ENCODE measurements around the gene AMDHD1.

Gene AMDHD1

DNA sequence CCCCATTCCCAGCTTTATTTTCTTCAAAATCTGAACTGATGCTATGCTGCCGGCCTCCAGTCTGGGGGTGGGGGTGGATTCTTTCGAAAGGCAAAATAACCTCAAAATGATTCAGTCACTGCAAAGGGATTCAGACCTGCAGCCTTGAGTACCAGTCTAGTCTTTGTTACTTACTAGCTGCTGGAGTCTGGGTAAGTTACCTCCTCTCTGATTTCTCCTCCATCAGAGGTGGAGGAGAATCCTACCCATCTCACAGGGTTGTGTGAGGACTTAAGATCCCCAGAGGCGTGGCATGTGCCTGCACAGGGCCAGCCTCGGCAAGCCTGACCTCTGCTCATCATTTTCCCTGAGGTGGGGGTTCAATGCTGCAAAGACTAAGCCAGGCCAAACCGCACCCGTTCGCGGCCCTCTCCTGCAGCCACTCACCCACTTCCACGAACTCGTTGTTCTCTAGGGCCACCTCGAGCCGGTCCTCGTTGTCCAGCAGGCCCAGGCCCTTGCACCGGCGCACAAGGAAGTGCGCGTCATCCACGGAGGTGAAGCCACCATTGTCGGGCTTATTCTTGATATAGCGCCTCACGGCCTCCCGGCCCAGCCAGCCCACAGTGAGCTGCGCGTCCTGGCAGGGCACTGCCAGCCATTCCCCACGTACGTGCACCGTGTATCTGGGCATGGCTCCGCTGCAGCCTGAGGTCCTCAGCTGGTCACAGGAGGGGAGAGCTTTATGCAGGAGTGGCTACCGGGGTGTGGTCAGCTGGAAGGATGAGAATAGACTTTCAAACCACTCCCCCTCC is 52.3 kb downstream of the AMDHD1 start:
- DNase-seq (ENCODE audit: low read depth in 2 of 2): no peak

DNA sequence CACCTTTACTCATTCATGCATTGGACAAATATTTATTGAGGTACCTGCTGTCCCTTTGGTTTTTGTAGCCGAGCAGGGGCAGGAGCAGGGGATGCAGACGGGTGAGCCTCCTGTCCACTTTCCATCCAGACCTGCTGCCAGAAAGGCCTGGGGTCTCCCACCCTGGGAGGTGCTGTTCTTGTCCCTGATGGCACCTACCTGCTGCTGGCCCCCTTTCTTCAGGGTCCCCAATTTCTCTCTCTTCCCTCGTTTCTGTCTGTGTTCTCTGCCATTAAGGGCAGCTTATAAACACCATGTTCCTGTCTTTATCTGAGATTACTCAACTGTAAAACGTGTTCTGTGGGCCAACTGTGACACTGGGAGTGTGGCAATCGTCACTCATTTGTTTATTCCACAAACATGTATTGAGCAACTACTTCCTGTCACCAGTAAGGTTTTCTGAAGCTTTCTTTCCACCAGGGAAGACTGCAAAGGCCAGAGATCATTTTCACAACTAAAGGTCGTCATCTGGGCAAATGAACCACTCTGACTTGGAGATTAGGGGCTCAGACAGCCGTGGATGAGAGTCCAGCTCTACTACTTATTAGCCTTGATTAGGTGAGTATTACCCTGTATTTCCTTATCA is 53.0 kb downstream of the AMDHD1 start, which contains the start of gene HAL:
TSS of gene HAL (minus strand) at position 311 of the 625 bp plus-strand sequence. CDS start 434 bp downstream, outside the sequence.
- DNase-seq (ENCODE audit: low read depth in 2 of 2): no peak

DNA sequence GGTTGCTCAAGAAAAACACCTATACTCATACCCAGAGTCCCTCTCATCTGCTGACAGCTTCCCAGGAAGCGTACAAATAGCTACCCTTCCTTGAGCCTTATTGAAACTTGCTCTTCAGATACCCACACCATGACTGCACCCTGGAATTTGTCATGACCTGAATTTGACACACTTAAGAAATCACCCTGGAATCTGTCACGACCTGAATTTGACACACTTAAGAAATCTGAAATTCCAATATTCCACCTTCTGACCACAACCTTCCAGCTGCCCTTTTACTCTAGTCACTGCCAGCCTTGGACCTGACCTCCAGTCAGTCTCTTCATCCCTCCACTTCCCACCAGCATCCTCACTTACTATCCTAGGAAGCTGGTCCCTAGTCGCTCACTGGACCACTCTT is 54.1 kb downstream of the AMDHD1 start:
- DNase-seq (ENCODE audit: low read depth in 2 of 2): no peak

DNA sequence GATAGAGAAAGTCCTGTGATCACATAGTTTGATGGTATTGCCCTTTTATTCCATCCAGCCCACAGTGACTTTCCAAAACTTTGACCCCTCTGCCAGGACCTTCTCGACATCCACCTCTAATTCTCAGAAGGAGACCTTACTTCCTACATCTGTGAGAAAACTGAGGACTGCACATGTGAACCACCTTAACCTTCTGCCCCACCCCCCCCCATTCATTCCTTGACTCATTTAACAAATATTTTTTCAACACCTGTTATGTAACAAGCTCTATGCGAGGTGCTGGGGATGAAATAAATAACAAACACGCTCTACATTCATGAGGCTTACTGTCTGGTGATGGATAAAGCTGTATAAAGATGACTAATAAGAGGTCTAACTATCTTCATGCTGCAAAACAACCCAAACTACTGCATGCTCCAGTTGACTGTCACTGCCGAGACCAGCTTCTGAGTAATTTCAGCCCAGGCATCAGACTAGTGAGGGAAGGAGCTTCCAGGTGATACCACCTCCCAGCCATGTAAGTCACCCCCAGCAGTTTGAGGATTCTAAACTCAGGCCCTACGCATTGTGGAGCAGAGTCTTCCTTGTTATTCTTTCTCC is 54.9 kb downstream of the AMDHD1 start:
- DNase-seq (ENCODE audit: low read depth in 2 of 2): no peak

DNA sequence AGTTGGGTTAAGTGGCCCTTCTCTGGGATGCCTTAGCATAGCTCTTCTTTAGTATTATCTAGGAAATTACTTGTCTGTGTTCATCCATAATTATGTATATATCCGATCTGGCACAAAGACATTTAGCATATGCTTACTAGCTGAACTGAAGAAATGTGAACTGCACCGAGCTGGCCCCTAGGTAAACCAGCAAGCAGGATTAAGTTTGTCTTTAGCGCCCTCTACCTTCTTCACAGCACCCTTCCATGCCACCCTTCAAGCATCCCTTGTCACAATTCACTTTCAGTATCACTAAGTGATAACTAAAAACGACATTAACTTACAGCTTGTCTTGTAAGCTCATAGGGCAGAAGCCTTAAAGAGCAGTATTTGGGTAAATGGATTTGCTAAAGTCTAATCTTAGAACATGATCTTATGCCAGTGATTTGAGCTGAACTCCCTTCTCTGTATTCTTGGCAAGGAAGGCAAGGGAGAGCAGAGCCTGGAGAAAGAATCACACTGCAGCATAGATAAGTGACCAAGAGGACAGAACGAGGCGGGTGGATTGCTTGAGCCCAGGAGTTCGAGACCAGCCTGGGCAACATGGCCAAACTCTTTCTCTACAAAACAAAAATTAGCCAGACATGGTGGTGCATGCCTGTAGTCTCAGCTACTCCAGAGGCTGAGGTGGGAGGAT is 55.6 kb downstream of the AMDHD1 start:
- peak; percentile 16 to 18 for DNase-seq (ENCODE audit: low read depth in 2 of 2)

DNA sequence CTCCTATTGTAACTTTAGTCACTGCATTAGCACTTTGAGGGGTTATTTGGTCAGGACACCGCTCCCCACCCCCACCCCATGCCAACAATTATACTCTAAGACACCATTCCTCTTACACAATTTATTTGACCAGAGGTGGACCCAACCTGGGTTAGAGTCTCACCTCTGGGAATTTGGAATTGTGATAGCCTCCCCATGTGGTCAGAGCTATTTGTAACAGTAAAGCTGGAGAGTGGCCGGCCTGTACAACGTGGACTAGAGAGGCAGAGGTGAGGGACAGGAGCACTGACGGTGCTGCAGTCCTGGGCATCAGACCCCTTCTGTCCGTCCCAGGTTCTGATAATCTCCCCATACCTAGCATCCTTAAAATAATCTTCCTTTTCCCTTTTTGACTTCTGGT is 56.4 kb downstream of the AMDHD1 start:
- no peak for DNase-seq (ENCODE audit: low read depth in 2 of 2)

DNA sequence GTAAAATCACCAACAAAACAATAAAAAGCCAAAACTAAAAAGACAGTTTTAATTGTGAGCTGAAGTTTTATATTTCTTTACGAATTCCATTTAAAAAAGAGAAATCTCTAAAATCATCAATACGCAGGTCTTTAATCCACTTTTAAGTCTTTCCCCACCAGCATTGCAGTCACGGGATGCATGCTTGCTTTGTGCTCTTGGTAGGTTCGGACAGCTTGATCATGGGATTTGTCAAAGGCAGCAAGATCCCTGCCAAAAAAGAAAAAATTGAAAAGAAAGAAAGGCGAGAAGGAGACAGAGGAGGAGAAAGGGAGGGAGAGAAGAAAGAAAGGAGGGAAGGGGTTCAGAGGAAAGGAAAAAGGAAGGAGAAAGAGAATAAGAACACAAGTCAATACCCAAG is 57.7 kb downstream of the AMDHD1 start:
- no peak for DNase-seq (ENCODE audit: low read depth in 2 of 2)

DNA sequence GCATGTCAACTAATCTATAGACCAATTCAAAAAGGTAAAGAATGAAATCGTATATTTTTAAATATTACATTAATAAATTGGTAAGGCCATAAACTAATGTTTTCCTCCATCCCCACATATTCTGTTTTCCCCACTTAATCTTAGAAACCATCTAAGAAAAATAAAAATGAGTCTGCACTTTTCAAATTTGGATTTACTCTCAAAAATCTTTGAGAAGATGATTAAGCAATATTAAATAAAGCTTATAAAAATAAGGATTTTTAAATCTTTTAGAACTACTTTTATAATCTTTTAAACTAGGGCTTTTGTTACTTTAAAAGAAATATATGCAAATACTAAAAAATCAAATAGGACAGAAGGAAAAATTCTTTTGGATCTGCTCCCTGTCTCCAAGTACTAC is 63.6 kb downstream of the AMDHD1 start:
- DNase-seq (ENCODE audit: low read depth in 2 of 2): no peak

DNA sequence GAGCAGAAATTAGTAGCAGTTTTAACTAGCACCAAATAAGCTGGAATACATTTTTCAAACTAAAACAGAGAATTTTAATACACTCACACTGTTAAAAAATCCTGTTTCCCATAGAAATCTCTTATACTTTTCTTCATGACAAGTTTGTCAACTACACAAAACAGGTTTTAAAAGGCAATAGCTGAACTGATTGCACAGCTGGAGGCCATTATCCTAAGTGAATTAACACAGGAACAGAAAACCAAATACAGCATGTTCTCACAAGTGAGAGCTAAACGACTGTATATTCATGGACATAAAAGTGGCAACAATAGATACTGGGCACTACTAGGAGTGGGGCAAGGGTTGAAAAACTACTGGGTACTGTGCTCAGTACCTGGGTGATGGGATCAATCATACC is 64.6 kb downstream of the AMDHD1 start:
- no peak for DNase-seq (ENCODE audit: low read depth in 2 of 2)

DNA sequence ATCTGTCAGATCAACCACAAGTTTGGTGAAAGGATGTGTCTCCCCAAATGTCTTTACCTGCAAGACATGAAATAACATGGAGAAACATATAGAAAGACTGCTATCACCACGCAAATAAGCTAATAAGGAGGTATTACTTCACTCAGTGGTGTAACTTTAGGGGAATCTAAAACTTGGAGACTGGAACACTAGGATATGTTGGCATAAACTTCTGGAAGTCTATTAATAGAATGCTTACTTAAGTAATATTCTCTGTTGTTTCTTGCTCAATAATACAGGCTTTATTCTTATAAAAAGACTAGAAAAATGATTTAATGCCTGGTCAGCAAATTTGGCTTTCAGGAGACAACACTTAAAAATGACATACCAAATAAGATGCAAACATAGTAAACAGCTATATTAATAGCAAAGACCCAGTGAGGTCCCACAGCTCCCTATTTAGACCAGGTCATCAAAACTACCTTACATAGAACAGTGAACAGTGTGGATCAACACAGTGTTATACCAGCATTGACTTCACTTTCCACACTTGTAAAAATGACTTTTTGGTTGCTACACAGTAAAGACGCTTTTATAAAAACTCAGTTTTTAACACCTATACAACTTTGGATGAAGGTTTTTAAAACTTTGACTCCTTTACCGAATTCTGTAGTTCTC is 71.9 kb downstream of the AMDHD1 start:
- DNase-seq (ENCODE audit: low read depth in 2 of 2): no peak

DNA sequence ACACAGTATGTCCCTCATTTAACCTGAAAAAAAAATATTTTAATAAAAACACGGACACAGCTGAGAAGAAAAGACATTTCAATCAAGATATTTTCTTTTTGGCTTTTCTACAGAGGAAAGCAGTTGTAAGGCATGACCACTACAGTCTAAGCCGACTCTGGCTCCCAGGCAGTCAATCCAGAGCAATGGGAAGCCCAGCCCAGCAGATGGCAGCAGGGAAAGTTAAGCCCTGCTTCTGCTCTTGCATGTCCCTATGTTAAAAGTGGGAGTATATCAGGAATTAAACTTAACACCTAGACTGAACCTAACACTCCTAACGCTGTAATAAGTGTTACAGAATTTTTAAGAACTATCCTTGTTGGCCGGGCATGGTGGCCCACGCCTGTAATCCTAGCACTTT is 72.5 kb downstream of the AMDHD1 start:
- DNase-seq (ENCODE audit: low read depth in 2 of 2): no peak
